NCI-H1930 (cell line): Measurements from ENCODE around the gene LINC01488.

Experiments
- DNase-seq, 2 experiments: peaks; one replicate each; lab custom pipeline; 2025; lab: John Stamatoyannopoulos, UW

Gene LINC01488

GRCh38 chr11:69530278-69531070 is 49.0 kb downstream of the LINC01488 start:
- no peak for DNase-seq

- DNase-seq: no peak
Measured at GRCh38 chr11:69531071-69531716, 49.7 kb downstream of the LINC01488 start.

GRCh38 chr11:69531717-69532088 is 50.2 kb downstream of the LINC01488 start:
- DNase-seq: no peak

- no peak for DNase-seq
Measured at GRCh38 chr11:69533296-69534165, 52.1 kb downstream of the LINC01488 start.

- DNase-seq: no peak
Measured at GRCh38 chr11:69534166-69534530, 52.7 kb downstream of the LINC01488 start.

GRCh38 chr11:69535908-69536307 is 54.4 kb downstream of the LINC01488 start:
- no peak for DNase-seq

- DNase-seq: no peak
Measured at GRCh38 chr11:69536406-69536805, 54.9 kb downstream of the LINC01488 start.

GRCh38 chr11:69537126-69537525 is 55.7 kb downstream of the LINC01488 start:
- DNase-seq: no peak

- DNase-seq: no peak
Measured at GRCh38 chr11:69537855-69538640, 56.6 kb downstream of the LINC01488 start.

GRCh38 chr11:69538854-69539253 is 57.4 kb downstream of the LINC01488 start:
- no peak for DNase-seq

- no peak for DNase-seq
Measured at GRCh38 chr11:69539416-69540117, 58.1 kb downstream of the LINC01488 start.

- no peak for DNase-seq
Measured at GRCh38 chr11:69540118-69541000, 58.9 kb downstream of the LINC01488 start.

GRCh38 chr11:69541001-69541285 is 59.5 kb downstream of the LINC01488 start:
- no peak for DNase-seq

- no peak for DNase-seq
Measured at GRCh38 chr11:69541501-69542313, 60.2 kb downstream of the LINC01488 start.

- DNase-seq: no peak
Measured at GRCh38 chr11:69542314-69543168, 61.1 kb downstream of the LINC01488 start.
